Stimulated activated CD4-positive, alpha-beta T cell treated with anti-CD3 and anti-CD28 coated beads, Interleukin-1b, Interleukin-23, amount 100 ng/mL, for 48 hours (primary cell): ENCODE measurements around the gene CDC34.
A peak's percentile ranks its signal among the peaks of the same experiment; 100 is the strongest.

Source experiments
- DNase-seq: peaks from one replicate; pipeline ENCODE4 v3.0.0-alpha.2; 2020

Gene CDC34

DNA sequence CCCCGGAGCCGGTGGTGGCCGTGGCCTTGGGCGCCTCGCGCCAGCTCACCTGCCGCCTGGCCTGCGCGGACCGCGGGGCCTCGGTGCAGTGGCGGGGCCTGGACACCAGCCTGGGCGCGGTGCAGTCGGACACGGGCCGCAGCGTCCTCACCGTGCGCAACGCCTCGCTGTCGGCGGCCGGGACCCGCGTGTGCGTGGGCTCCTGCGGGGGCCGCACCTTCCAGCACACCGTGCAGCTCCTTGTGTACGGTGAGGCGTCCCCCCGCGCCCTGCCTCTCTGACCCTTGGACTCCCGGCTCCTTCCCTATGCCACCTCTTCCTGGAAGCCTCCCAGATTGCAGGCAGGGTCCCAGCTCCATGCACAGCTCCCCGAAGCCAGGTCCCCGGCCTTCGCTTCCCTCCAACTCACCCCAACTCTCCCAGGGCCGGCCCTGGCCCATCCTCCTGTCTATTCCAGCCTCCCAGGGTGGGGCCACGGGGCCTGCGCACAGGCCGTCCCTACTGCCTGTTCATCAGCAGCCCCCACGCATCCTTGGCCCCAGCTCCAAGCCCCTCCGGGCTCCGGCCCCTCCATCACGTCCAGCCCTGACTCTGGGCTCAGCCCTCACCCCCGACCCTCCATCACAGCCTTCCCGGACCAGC is 33.6 kb upstream of the CDC34 start:
- DNase-seq = no peak

DNA sequence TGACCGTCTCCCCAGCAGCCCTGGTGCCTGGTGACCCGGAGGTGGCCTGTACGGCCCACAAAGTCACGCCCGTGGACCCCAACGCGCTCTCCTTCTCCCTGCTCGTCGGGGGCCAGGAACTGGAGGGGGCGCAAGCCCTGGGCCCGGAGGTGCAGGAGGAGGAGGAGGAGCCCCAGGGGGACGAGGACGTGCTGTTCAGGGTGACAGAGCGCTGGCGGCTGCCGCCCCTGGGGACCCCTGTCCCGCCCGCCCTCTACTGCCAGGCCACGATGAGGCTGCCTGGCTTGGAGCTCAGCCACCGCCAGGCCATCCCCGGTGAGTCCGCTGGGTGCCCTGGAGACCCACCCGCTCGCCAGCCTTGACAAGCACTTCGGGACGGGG is 33.1 kb upstream of the CDC34 start:
- DNase-seq = no peak

DNA sequence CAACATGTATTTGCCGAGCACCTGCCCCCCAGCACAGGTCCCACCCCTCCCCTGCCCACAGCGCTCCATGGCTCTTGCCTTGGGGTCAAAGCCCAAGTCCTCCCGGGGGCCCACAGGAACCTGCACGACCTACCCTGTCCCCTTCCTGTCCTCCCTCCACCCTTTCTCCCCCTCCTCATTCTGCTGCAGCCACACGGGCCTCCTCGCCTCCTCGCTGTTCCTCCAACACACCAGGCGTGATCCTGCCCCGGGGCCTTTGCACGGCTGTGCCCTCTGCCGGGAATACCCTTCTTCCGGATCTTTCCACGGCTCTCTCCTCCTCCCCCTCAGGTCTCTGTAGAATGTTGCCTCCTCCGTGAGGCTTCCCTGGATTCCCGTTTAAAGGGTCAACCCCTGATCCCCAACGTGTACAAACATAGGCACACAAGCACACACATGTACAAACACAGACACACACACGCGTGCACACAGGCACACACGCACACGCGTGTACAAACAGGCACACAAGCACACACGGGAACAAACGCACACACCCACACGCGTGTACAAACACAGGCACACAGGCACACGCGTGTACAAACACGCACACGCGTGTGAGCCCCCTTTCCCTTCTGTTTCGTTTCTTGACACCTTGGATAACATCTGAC is 32.5 kb upstream of the CDC34 start:
- no peak for DNase-seq

DNA sequence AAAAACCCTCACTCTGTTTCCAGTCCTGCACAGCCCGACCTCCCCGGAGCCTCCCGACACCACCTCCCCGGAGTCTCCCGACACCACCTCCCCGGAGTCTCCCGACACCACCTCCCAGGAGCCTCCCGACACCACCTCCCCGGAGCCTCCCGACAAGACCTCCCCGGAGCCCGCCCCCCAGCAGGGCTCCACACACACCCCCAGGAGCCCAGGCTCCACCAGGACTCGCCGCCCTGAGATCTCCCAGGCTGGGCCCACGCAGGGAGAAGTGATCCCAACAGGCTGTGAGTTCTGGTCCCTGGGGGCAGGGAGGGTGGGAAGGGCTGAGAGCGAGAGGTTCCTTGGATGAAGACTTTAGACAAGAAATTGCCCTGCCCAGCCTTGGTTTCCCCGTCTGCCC is 29.9 kb upstream of the CDC34 start:
- no peak for DNase-seq

GRCh38 chr19:504616-505015 is 26.9 kb upstream of the CDC34 start:
- DNase-seq = no peak

DNA sequence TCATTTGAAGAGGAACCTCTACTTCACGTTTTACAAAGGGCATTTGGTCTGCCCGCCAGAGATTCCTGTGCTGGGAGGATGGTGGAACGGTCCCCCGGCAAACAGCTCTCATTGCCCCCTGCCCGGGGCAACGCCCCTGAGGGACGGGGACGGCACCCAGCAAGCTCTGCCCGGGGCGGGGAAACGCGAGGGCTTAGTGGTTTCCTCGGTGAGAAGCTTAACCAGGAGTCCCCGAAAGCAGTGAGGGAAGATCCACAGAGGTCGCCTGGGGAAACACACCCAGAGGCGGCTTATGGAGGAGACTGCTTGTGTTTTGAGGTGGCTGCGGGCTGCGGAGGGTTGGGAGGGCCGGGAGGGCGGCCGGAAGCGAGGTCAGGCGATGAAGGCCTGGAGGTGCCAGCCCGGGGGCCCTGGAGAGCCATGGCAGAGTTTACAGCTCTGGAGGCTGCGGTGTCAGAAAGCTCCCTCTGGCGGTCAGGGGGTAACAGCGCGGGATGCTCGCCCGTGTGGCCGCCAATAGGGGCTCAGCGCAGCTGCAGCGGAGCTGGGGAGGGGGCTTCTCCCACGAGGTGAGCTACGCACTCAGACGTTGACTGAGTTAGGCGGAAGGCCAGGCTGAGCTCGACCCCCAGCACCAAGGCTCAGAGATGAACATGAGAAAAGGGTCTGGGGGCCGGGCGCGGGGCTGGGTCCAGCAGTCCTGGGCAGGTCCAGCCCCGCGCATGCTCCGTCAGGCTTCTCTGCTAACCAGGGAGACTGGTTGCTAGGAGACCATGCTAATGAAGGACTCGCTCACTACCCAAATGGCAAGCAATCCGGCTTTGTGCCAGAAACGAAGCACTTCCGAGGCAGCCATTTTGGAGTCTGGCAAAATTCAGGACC is 24.9 kb upstream of the CDC34 start:
- DNase-seq = peak; percentile 95

DNA sequence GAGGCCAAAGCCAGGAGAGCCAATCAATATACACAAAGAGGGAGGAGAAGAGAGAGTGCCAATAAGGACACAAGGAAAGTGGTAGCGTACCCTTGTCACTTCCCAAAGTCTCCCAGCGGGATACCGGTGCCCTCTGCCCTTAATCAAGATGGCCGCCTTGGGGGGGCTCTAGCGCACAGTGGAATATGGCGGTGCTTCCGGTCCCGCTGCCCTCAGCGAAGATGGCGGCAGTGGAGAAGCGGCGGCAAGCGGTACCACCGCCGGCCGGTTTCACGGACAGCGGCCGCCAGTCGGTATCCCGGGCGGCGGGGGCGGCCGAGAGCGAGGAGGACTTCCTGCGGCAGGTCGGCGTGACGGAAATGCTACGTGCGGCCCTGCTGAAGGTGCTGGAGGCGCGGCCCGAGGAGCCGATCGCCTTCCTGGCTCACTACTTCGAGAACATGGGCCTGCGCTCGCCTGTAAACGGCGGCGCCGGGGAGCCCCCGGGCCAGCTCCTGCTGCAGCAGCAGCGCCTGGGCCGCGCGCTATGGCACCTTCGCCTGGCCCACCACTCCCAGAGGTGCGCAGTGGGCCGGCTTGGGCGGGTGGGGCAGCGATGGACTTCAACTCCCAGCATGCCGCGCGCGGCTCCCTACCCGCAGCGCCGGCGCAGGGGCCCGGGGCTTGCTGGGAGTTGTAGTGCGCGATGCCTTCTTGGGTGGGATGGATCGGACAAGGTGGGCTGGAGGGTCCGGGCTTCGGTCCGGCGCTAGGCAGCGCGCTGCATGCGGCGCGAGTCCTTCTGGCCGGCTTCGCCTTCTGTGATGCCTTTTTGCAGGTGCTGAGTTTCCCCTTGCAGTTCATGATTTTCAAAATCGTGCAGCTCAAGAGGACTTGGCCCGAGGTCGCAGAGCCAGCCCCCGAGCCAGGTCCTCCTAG is 24.0 kb upstream of the CDC34 start, which contains the start of gene TPGS1:
Gene TPGS1 (plus strand): TSS at position 212 of the 918 bp plus-strand sequence. CDS start 10 bp downstream, at position 222.
- DNase-seq = peak; percentile 87

GRCh38 chr19:508204-509150 is 23.1 kb upstream of the CDC34 start:
- DNase-seq = no peak

DNA sequence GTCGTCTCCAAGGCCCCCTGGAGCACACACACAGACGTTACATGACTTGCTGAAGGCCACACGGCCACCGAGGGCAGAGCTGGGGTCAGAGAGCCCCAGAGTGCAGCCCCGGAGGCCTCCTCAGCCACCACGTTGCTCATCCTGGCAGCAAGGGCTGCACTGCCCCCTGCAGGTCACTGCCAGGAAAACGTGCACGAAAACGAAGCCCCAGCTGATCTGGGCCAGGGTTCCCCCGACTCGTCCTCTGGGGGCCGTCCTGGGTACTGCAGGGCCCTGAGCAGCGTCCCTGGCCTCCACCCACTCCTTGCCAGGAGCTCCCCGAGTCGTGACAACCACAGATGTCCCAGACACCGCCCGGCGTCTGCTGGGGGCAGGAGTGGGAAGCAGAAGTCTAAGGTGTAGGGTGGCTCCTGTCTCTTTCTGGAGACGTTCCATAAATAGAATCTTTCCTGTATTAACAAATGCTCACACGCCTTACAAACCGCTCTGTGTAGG is 20.9 kb upstream of the CDC34 start:
- peak; percentile 96 for DNase-seq

- peak; percentile 77 for DNase-seq
Observed at GRCh38 chr19:511101-511851, 20.3 kb upstream of the CDC34 start.

GRCh38 chr19:512547-513365 is 18.8 kb upstream of the CDC34 start:
- DNase-seq = no peak

DNA sequence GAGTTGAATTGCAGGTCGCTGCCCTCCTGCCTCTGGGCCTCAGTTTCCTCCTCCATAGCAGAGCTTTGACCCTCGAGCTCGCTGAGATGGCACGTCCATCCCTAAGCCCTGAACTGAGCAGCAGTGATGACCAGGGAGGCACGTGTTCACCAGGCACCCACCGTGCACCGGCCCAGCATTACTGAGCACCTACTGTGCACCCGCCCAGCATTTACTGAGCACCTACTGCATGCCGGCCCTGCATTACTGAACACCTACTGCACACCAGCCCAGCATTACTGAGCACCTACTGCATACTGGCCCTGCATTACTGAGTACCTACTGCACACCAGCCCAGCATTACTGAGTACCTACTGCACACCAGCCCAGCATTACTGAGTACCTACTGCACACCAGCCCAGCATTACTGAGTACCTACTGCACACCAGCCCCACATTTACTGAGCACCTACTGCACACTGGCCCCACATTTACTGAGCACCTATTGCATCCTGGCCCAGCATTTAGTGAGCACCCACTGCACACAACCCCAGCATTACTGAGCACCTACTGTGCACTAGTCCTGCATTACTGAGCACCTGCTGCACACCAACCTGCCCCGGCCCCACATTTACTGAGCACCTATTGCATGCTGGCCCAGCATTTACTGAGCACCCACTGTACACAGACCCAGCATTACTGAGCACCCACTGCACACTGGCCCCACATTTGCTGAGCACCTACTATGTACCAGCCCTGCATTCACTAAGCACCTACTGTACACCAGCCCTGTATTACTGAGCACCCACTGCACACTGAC is 18.0 kb upstream of the CDC34 start:
- DNase-seq = no peak

GRCh38 chr19:514166-514663 is 17.3 kb upstream of the CDC34 start:
- no peak for DNase-seq

- DNase-seq = no peak
Observed at GRCh38 chr19:517721-518597, 13.6 kb upstream of the CDC34 start.

- peak; percentile 47 for DNase-seq
Observed at GRCh38 chr19:518598-519231, 12.8 kb upstream of the CDC34 start.

DNA sequence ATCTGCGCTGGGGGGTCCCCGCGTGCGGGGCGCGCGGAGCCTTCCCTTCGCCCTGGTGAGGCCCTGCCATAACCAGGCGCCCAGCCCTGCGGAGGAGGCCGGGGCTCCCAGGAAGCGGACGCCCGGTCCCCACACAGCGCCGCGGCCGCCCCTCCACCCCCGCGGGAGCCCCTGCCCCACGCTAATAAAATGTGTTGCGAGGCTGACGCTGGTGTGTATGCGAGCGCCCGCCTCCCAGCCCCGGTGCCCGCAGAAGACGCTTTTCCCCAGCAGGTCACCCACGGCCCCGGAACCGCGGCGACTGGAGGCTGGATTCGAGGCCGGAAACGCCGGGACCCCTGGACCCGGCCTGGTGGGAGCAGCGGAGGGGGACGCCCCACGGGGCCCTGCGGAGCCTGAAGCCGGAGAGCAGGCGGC is 12.1 kb upstream of the CDC34 start:
- DNase-seq = no peak

DNA sequence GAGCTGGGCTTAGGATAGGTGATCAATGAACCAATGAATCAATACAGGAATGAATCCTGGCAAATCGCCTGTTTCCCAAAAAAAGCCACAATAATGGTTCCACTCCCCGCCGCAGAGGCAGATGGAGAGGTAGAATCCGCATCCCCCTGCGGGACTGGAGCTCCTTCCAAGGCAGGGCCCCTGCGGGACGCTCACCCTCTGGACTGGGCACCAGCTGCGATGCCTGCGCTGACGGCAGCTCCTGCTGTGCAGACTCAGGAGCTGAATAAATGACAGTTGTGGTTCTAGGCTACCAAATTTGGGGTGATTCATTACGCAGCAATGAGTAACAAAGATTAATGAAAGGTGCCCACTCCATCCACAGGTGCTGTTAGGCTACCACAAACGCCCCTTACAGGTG is 8.8 kb upstream of the CDC34 start:
- DNase-seq = no peak
